HG03196 (cell line): Measurements from ENCODE around the gene RBCK1.
"Not testable (repeated sequence)": the region's sequence is repeated elsewhere in the genome, so short reads cannot be mapped to it uniquely, and the experiment has no call there.

Experiments used
- ATAC-seq: cut with Tn5 transposase; IDR thresholded peaks from one replicate; pipeline ENCODE4 v1.9.1; 2021; ENCODE audit not compliant: unreplicated experiment

RBCK1 gene

GRCh38 chr20:407953-408842 is at the start of gene RBCK1:
TSS of gene RBCK1 (plus strand) at chr20:408299. CDS start at chr20:408758, 459 bp downstream.
- ATAC-seq, result peak; percentile 56

GRCh38 chr20:358891-359555 is 49.1 kb upstream of the RBCK1 start:
- no peak for ATAC-seq

- ATAC-seq, result no peak
Observed at GRCh38 chr20:361561-361960, 46.5 kb upstream of the RBCK1 start.

DNA sequence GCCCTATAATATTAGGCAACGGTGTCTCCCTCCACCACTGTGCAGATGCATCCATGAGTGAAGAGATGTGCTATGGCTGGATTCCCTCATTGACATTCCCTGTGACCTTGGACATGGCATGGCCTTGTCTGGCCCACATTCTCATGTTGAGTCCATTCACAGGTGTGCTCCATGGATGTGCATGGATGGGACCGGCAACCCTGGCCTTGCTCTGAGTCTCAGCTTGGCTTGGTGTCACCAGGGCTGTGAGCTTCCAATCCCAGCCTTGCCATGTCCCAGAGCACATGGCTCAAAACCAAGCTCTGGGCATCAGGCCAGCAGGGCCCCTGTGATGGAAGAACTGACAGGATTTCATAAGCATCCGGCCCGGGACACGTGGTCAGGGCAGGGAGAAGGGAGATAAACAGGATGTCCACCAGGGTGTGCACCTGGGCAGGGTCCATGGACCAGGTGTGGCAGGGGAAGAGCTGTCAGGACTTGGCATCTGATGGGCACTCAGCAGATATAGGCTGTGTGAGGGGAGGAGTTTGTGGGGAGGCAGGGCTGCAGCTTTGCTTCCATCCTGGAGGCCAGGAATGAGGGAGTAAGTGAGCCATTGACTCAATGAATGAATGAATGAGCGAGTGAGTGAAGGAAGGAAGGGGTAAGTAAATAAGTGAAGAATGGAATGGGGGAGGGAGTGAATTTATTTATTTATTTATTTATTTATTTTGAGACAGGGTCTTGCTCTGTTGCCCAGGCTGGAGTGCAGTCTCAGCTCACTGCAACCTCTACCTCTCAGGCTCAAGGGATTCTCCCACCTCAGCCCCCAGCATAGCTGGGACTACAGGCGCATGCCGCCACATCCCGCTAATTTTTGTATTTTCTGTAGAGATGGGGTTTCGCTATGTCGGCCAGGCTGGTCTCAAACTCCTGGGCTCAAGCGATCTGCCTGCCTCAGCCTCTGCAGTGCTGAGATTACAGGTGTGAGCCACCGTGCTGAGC is 45.5 kb upstream of the RBCK1 start:
- ATAC-seq, result no peak

GRCh38 chr20:363319-364078 is 44.6 kb upstream of the RBCK1 start:
- ATAC-seq, result no peak

GRCh38 chr20:364905-365794 is 42.9 kb upstream of the RBCK1 start:
- ATAC-seq, result no peak

DNA sequence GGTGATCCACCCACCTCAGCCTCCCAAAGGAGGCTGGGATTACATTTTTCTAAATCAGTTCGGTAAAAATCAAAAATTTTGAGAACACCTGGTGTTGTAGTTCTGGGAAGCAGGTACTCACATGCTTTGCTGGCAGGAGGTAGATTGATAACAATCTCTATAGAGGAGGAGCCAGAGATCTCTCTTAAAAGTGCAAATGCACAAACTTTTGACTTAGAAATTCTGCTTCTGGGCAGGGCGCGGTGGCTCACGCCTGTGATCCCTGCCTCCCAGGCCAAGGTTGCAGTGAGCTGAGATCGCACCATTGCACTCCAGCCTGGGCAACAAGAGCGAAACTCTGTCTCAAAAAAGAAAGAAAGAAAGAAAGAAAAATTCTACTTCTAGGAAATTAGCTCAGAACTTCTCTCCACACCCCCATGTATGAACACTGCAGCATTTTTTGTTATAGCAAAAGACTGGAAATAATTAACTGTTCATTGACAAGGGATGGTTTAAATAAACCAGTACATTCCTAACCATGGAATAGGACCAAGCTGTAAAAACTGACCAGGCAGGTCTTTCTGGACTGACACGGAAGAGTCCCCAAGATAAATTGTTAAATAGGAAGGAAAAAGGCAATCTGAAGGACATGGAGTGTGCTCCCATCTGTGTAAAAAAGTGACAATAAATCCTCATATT is 41.9 kb upstream of the RBCK1 start:
- ATAC-seq, result no peak

GRCh38 chr20:366719-367485 is 41.2 kb upstream of the RBCK1 start:
- ATAC-seq, result no peak

DNA sequence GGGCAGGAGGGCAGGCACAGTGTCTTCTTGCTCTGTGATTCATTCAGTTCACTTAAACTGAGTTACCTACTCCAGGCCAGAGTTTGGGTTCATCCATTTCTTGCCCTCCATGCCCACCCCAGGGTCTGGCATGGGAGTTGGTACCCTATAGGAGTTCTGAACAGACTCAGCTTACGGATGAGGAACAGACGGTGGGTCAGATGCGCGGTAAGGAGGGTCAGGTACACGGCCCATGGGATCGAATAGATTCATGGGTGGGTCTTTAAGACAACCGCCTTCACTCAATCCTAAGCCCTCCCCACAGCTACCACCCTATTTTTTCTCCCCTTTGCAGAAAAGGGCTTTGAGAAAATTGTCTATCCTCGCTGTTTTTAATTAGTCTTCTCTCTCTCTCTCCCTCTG is 40.6 kb upstream of the RBCK1 start:
- no peak for ATAC-seq

DNA sequence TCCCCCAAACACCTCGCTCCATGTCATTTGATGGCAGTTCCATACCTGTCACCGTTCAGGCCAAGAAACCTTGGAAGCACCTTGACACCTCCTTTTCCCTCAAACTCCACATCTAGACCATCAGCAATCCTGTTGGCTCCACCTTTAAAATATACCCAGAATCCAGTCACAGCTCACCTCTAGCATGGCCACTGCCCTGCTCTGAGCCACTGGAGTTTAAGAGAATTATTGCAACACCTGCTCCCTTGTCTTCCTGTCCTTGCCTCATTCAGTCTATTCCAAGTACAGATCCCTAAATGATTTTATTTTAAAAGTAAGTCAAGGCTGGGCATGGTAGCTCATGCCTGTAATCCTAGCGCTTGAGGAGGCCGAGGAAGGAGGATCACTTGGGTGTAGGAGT is 39.2 kb upstream of the RBCK1 start:
- no peak for ATAC-seq

- ATAC-seq, result no peak
Observed at GRCh38 chr20:370151-370600, 37.9 kb upstream of the RBCK1 start.

DNA sequence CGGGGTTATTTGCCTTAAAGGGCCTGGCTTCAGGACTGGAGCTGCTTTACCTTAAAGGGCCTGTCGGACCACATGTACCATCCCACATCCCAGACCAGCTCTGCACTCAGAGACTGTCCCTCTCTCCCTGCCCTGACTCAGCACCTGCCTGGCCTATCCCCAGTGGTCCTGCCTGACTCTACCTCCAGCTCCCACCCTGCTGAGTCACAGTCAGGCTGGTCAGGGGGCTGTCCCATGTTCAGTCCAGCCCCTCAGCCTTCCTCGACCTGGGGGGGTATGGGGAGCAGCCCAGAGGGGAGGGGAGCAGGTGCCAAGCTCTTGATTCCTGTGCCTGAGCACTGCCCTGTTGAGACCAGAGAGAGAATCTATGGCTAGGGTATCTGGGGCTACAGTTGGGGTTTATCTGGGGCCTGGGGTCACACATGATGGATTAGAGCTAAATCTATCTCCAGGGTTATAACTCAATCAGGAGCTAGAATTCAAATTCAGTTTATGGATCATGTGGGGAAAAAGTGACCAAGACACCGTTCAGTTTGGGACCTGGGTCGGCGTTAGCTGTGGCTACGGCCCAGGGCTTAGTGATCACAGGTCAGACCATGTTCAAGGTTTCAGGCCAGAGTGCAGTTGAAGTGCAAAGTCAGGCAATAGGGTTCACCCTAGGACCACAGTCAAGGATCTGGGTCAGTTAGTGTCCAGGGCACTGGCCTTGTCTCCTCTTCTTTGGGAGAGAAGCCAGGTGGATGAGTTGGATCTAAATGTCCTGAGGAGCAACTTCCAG is 36.9 kb upstream of the RBCK1 start:
- no peak for ATAC-seq

DNA sequence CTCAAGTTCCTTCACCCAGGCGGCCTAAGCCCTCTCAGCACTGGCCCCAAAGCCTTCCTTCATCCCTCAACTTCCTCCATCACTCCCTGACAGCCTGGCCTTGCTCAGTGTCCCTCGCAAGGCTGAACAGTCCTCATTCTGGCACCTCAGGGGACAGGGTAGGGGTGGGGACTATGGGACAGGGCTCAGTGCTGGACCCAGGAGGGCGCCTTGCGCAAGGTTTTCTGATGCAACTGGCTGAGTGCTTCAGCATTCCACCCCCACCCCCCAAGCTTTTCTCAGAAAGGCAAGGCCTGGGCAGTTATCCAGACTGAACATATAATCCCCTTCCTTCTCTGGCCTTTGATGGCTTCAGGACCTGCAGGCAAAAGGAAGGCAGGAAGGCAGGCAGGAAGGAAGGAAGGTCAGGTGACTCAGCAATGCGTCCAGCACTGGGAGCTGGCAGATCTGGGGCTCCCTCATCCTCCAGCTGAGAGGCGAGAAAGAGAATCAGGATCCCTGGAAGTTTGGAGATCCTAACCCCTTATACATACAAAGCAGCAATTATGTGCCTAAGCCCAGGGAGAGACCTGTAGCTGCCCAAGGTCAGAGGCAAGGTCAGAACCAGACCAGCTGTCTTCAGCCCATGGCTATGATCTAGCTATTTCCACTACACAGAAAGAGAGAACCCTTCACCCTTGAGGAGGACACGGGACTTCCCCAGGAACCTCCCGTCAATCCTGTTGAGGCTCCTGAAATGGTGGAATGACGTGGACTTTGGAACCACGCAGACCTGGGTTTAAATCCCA is 36.1 kb upstream of the RBCK1 start:
- no peak for ATAC-seq

GRCh38 chr20:372543-373082 is 35.5 kb upstream of the RBCK1 start:
- not testable (repeated sequence) for ATAC-seq

GRCh38 chr20:373171-373890 is 34.8 kb upstream of the RBCK1 start:
- ATAC-seq, result no peak
